ENCODE data around the gene BTNL2. TPM values are rescaled to one million over a fixed set of nuclear protein-coding genes. Genes with fewer than 3 reads are reported as not detected.

The BTNL2 gene
- total and polyA plus RNA-seq, 8 donors = not detected

- ATAC-seq = no peak
- intact Hi-C loops (cut with DNase I) = no loop called here
- Histone ChIP-seq H3K27me3 (no peaks in the 10 kb centered on the region), H3K4me3 (no peak overlapping the region), H3K9me3 (no peaks in the 10 kb centered on the region), H3K36me3 (no peaks in the 10 kb centered on the region), H3K4me1 (no peaks in the 10 kb centered on the region), H3K27ac (no peak overlapping the region)
- no peak for DNase-seq
- TF ChIP-seq CTCF (IDR thresholded peaks at IDR 0.05) = no peak
- FAIRE-seq = no peak
- whole genome bisulfite sequencing, 2 donors = 41 to 52% methylated on average over 8 of the region's 8 CpGs
Observed at GRCh38 chr6:32442977-32443552, 36.1 kb upstream of the BTNL2 start.

- WGBS, 2 donors = 60 to 76% methylated on average over 7 of the region's 7 CpGs
- Histone ChIP-seq H3K36me3 (no peaks in the 10 kb centered on the region), H3K27me3 (no peaks in the 10 kb centered on the region), H3K4me3 (no peak overlapping the region), H3K4me1 (no peaks in the 10 kb centered on the region), H3K27ac (no peak overlapping the region), H3K9me3 (no peaks in the 10 kb centered on the region)
- intact Hi-C loops (cut with DNase I) = no loop called here
- no peak for TF ChIP-seq CTCF (IDR thresholded peaks at IDR 0.05)
- ATAC-seq (no peak), DNase-seq (no peak), FAIRE-seq (no peak)
Observed at GRCh38 chr6:32442243-32442667, 35.3 kb upstream of the BTNL2 start.

GRCh38 chr6:32439602-32440214 lies 32.7 kb upstream of the BTNL2 start, which contains the start of gene HLA-DRA:
HLA-DRA (plus strand) TSS chr6:32439887; CDS start chr6:32439951, 64 bp downstream.
- Histone ChIP-seq H3K4me1 (no peaks in the 10 kb centered on the region), H3K27me3 (no peaks in the 10 kb centered on the region), H3K27ac (peak within 1 kb of the TSS in 2 of 4 donors; percentile 55 to 62), H3K9me3 (no peaks in the 10 kb centered on the region), H3K36me3 (no peaks in the 10 kb centered on the region), H3K4me3 (peak within 1 kb of the TSS in 3 of 4 donors; percentile 0 to 36 (median 9))
- ATAC-seq (peak in 3 of 4 donors; percentile 72 to 88 (median 81)), FAIRE-seq (no peak), DNase-seq (peak in 1 of 6 donors; percentile 23)
- TF ChIP-seq CTCF (IDR thresholded peaks at IDR 0.05) = no peak
- intact Hi-C loops (cut with DNase I) = loop anchor here in 1 of 3 donors (10.0 kb wide), 1 partner anchor 255 kb away; no protein-coding TSS in a partner anchor
- WGBS, 2 donors = 28 to 29% methylated on average over 9 of the region's 9 CpGs

- intact Hi-C loops (cut with DNase I) = loop anchor here in 1 of 3 donors (10.0 kb wide), 1 partner anchor 256 kb away; no protein-coding TSS in a partner anchor
- Histone ChIP-seq H3K4me1 (no peaks in the 10 kb centered on the region), H3K27me3 (no peaks in the 10 kb centered on the region), H3K36me3 (no peaks in the 10 kb centered on the region), H3K9me3 (no peaks in the 10 kb centered on the region), H3K27ac (peak overlapping the region in 1 of 4 donors; percentile 55), H3K4me3 (no peak overlapping the region)
- DNase-seq (no peak), ATAC-seq (no peak), FAIRE-seq (no peak)
- no peak for TF ChIP-seq CTCF (IDR thresholded peaks at IDR 0.05)
- WGBS, 2 donors = 75 to 81% methylated on average over 1 of the region's 1 CpG
Observed at GRCh38 chr6:32439139-32439538, 32.2 kb upstream of the BTNL2 start.
